ENCODE data around the gene PLEKHD1. TPM values are rescaled to one million over a fixed set of nuclear protein-coding genes. Genes with fewer than 3 reads are reported as not detected.

The PLEKHD1 gene
- total RNA-seq, 1 experiment from 2014 or later: 1.2 TPM

DNA sequence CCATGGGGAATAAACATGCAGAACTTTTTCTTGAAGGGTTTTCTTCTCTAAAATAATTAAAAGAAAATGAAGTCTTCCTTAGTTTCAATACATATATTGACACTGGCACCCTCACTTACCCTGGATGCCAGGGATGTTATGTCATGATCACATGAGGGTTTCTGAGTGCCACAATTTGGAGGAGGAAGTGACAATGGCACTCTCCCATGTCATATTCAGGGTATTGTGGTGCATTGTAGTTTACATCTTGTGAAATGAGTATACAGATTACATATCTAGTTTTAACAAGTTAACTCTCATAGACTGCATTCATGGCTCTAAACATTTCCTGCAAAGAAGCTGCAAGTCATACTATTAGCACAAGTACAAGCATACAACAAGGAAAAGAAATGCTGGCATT, 52.4 kb downstream of the PLEKHD1 start:
- POLR2A ChIA-PET: no interaction called here
- H3K9ac ChIP-seq (ENCODE audit: low read length): no peak overlapping the region
- intact Hi-C loops (cut with micrococcal nuclease): no loop called here

More for the DNA sequence above, 52.4 kb downstream of the PLEKHD1 start:
- Histone ChIP-seq H3K27me3 (ENCODE audit: insufficient read depth, low read length) (no peaks in the 10 kb centered on the region), H3K79me2 (ENCODE audit: insufficient read depth, low read length) (no peaks in the 10 kb centered on the region), H3K4me3 (replicated peaks in 1 of 2; ENCODE audit: low read depth in 1 of 2, low read length in 2 of 2) (no peak overlapping the region), H3K36me3 (ENCODE audit: control insufficient read depth in 1 of 2, insufficient read depth in 2 of 2, low read length in 2 of 2) (no peaks in the 10 kb centered on the region), H3K27ac (ENCODE audit: low read depth, low read length) (no peak overlapping the region), H3K9me3 (ENCODE audit: control insufficient read depth in 1 of 2, insufficient read depth in 1 of 2, low read depth in 1 of 2, low read length in 2 of 2) (no peaks in the 10 kb centered on the region), H3K4me2 (ENCODE audit: low read length) (no peak overlapping the region), H3K9me2 (ENCODE audit: insufficient read depth) (no peaks in the 10 kb centered on the region), H3K4me1 (ENCODE audit: control insufficient read depth in 1 of 2, insufficient read depth in 2 of 2, low read length in 2 of 2) (peaks cover 0 to 12% of the 10 kb centered on the region in 2 experiments; a peak in 2 of 4 replicates), H2AFZ (ENCODE audit: low read depth, low read length, poor library complexity, severe bottlenecking) (no peak overlapping the region), H4K20me1 (ENCODE audit: insufficient read depth) (no peaks in the 10 kb centered on the region)
- ChIA-PET CTCF (interaction anchor here (0.9 to 1.6 kb wide), 2 partner anchors 11 to 48 kb away, joined by 3 to 5 read pairs; no protein-coding TSS in a partner anchor), RAD21 (ENCODE audit: low non-redundant PET in 1 of 2, low total read pairs in 2 of 2, uncharacterized antibody in 2 of 2, unreplicated experiment in 2 of 2) (no interaction called here)
- no peak for ATAC-seq
- BruUV-seq (replicated peaks): no TSS peak
- no peak for TF ChIP-seq POLR2A (IDR thresholded peaks at IDR 0.05; ENCODE audit: borderline replicate concordance, extremely low read depth, insufficient read depth, insufficient read length)
- TF ChIP-seq, protein P1, sequence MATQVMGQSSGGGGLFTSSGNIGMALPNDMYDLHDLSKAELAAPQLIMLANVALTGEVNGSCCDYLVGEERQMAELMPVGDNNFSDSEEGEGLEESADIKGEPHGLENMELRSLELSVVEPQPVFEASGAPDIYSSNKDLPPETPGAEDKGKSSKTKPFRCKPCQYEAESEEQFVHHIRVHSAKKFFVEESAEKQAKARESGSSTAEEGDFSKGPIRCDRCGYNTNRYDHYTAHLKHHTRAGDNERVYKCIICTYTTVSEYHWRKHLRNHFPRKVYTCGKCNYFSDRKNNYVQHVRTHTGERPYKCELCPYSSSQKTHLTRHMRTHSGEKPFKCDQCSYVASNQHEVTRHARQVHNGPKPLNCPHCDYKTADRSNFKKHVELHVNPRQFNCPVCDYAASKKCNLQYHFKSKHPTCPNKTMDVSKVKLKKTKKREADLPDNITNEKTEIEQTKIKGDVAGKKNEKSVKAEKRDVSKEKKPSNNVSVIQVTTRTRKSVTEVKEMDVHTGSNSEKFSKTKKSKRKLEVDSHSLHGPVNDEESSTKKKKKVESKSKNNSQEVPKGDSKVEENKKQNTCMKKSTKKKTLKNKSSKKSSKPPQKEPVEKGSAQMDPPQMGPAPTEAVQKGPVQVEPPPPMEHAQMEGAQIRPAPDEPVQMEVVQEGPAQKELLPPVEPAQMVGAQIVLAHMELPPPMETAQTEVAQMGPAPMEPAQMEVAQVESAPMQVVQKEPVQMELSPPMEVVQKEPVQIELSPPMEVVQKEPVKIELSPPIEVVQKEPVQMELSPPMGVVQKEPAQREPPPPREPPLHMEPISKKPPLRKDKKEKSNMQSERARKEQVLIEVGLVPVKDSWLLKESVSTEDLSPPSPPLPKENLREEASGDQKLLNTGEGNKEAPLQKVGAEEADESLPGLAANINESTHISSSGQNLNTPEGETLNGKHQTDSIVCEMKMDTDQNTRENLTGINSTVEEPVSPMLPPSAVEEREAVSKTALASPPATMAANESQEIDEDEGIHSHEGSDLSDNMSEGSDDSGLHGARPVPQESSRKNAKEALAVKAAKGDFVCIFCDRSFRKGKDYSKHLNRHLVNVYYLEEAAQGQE (IDR thresholded peaks at IDR 0.05; ENCODE audit: low read depth): no peak
- TF ChIP-seq ZFX (IDR thresholded peaks at IDR 0.05): no peak
- no peak for TF ChIP-seq EZH2 (IDR thresholded peaks at IDR 0.05)
- TF ChIP-seq JUND (IDR thresholded peaks at IDR 0.05): no peak
- no peak for TF ChIP-seq SRF (IDR thresholded peaks at IDR 0.05; ENCODE audit: low read depth)
- no peak for TF ChIP-seq CEBPB (IDR thresholded peaks at IDR 0.05; ENCODE audit: low read depth)
- TF ChIP-seq, protein P2, sequence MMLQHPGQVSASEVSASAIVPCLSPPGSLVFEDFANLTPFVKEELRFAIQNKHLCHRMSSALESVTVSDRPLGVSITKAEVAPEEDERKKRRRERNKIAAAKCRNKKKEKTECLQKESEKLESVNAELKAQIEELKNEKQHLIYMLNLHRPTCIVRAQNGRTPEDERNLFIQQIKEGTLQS (IDR thresholded peaks at IDR 0.05): no peak
- TF ChIP-seq SIN3A (IDR thresholded peaks at IDR 0.05; ENCODE audit: low read depth): no peak
- TF ChIP-seq, protein P3, sequence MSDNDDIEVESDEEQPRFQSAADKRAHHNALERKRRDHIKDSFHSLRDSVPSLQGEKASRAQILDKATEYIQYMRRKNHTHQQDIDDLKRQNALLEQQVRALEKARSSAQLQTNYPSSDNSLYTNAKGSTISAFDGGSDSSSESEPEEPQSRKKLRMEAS (IDR thresholded peaks at IDR 0.05): no peak
- no peak for TF ChIP-seq SP1 (IDR thresholded peaks at IDR 0.05; ENCODE audit: low read depth)
- no peak for TF ChIP-seq CBX3 (IDR thresholded peaks at IDR 0.05; ENCODE audit: low read depth)
- no peak for TF ChIP-seq POLR2AphosphoS5 (IDR thresholded peaks at IDR 0.05; ENCODE audit: low read depth, low read length)
- TF ChIP-seq EZH2phosphoT487 (IDR thresholded peaks at IDR 0.05; ENCODE audit: borderline replicate concordance): no peak
- TF ChIP-seq, protein P4, sequence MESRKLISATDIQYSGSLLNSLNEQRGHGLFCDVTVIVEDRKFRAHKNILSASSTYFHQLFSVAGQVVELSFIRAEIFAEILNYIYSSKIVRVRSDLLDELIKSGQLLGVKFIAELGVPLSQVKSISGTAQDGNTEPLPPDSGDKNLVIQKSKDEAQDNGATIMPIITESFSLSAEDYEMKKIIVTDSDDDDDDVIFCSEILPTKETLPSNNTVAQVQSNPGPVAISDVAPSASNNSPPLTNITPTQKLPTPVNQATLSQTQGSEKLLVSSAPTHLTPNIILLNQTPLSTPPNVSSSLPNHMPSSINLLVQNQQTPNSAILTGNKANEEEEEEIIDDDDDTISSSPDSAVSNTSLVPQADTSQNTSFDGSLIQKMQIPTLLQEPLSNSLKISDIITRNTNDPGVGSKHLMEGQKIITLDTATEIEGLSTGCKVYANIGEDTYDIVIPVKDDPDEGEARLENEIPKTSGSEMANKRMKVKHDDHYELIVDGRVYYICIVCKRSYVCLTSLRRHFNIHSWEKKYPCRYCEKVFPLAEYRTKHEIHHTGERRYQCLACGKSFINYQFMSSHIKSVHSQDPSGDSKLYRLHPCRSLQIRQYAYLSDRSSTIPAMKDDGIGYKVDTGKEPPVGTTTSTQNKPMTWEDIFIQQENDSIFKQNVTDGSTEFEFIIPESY (IDR thresholded peaks at IDR 0.05; ENCODE audit: extremely low read depth, insufficient replicate concordance, low read length): no peak
- no peak for TF ChIP-seq ZNF274 (IDR thresholded peaks at IDR 0.05; ENCODE audit: low read depth, low read length)
- no peak for TF ChIP-seq EGR1 (IDR thresholded peaks at IDR 0.05; ENCODE audit: low read depth)
- DNase-seq (ENCODE audit: low read depth, low spot score): no peak

Data from HCT116 (cell line).